SK-N-SH treated with all-trans-retinoic acid at 6 μM for 48 hours (cell line): ENCODE results near the gene GNA12.

Experiments
- ATAC-seq: fragments of 200-7000 bp; cut with Tn5 transposase; 3 replicates; pipeline ENCODE4 v1.9.1; 2020; ENCODE audit warnings: mild to moderate bottlenecking, moderate library complexity
- ARNTL ChIP-seq: fragments of 450-650 bp; formaldehyde crosslinking; IDR thresholded peaks from 2 replicates; pipeline ENCODE4 v1.5.0; 2020; ENCODE audit warnings: low read depth, mild to moderate bottlenecking, moderate library complexity, borderline replicate concordance
- BACH2 ChIP-seq: fragments of 250-450 bp; sonication (Bioruptor Pico); IDR thresholded peaks from 2 replicates; pipeline ENCODE4 v1.9.0; 2021; ENCODE audit warnings: mild to moderate bottlenecking, borderline replicate concordance
- CSDC2 ChIP-seq: fragments of 250-450 bp; sonication (Bioruptor Pico); IDR thresholded peaks from 2 replicates; pipeline ENCODE4 v1.5.0; 2020; ENCODE audit warnings: mild to moderate bottlenecking, moderate library complexity
- ESRRG ChIP-seq: fragments of 250-450 bp; sonication (Bioruptor Pico); IDR thresholded peaks from 2 replicates; pipeline ENCODE4 v1.6.1; 2021; ENCODE audit warnings: mild to moderate bottlenecking
- GLIS3 ChIP-seq: fragments of 250-450 bp; sonication (Bioruptor Pico); IDR thresholded peaks from 2 replicates; pipeline ENCODE4 v1.5.0; 2020; ENCODE audit warnings: mild to moderate bottlenecking, moderate library complexity
- ISL1 ChIP-seq: fragments of 250-450 bp; sonication (Bioruptor Pico); IDR thresholded peaks from 2 replicates; pipeline ENCODE4 v2.1.2; 2022; ENCODE audit warnings: mild to moderate bottlenecking, moderate library complexity
- OSR1 ChIP-seq: fragments of 250-450 bp; sonication (Bioruptor Pico); IDR thresholded peaks from 2 replicates; pipeline ENCODE4 v1.8.0; 2022; ENCODE audit warnings: moderate library complexity, mild to moderate bottlenecking, inconsistent platforms
- RARB ChIP-seq: fragments of 250-450 bp; sonication (Bioruptor Pico); IDR thresholded peaks from 2 replicates; pipeline ENCODE4 v1.8.0; 2021; ENCODE audit warnings: mild to moderate bottlenecking, moderate library complexity
- SNAI2 ChIP-seq: fragments of 250-450 bp; sonication (Bioruptor Pico); IDR thresholded peaks from 2 replicates; pipeline ENCODE4 v1.5.0; 2020; ENCODE audit warnings: mild to moderate bottlenecking, moderate library complexity
- TCF4 ChIP-seq: fragments of 250-450 bp; sonication (Bioruptor Pico); IDR thresholded peaks from 2 replicates; pipeline ENCODE4 v1.8.0; 2021; ENCODE audit warnings: mild to moderate bottlenecking, moderate library complexity, borderline replicate concordance
- ZC3H10 ChIP-seq: fragments of 250-450 bp; sonication (Bioruptor Pico); IDR thresholded peaks from 2 replicates; pipeline ENCODE4 v1.5.1; 2021; ENCODE audit warnings: mild to moderate bottlenecking, moderate library complexity
- ZFP3 ChIP-seq: fragments of 250-450 bp; sonication (Bioruptor Pico); IDR thresholded peaks from 2 replicates; pipeline ENCODE4 v1.5.0; 2020; ENCODE audit warnings: mild to moderate bottlenecking, moderate library complexity
- ZFP30 ChIP-seq: fragments of 450-650 bp; formaldehyde crosslinking; IDR thresholded peaks from 2 replicates; pipeline ENCODE4 v1.5.0; 2022; ENCODE audit warnings: mild to moderate bottlenecking, moderate library complexity
- ZNF565 ChIP-seq: fragments of 450-650 bp; formaldehyde crosslinking; conservative IDR thresholded peaks from 2 replicates; pipeline ENCODE4 v1.5.0; 2020; ENCODE audit warnings: low read depth, mild to moderate bottlenecking, moderate library complexity
- ZNF70 ChIP-seq: fragments of 450-650 bp; formaldehyde crosslinking; IDR thresholded peaks from 2 replicates; pipeline ENCODE4 v1.5.0; 2020; ENCODE audit warnings: mild to moderate bottlenecking, moderate library complexity
- ZNF8 ChIP-seq: fragments of 450-650 bp; formaldehyde crosslinking; IDR thresholded peaks from 2 replicates; pipeline ENCODE4 v1.5.0; 2020; ENCODE audit warnings: mild to moderate bottlenecking, moderate library complexity
- TF ChIP-seq, protein P1 (sequence below): fragments of 250-450 bp; sonication (Bioruptor Pico); IDR thresholded peaks from 2 replicates; pipeline ENCODE4 v1.5.0; 2020; ENCODE audit warnings: mild to moderate bottlenecking, moderate library complexity
- TF ChIP-seq, protein P2 (sequence below): fragments of 250-450 bp; sonication (Bioruptor Pico); IDR thresholded peaks from 2 replicates; pipeline ENCODE4 v1.8.0; 2021; ENCODE audit warnings: low read depth, mild to moderate bottlenecking, moderate library complexity, borderline replicate concordance
- TF ChIP-seq, protein P3 (sequence below): fragments of 250-450 bp; sonication (Bioruptor Pico); IDR thresholded peaks from 2 replicates; pipeline ENCODE4 v1.5.1; 2021; ENCODE audit warnings: mild to moderate bottlenecking, moderate library complexity
- TF ChIP-seq, protein P4 (sequence below): fragments of 250-450 bp; sonication (Bioruptor Pico); IDR thresholded peaks from 2 replicates; pipeline ENCODE4 v1.8.0; 2020; ENCODE audit warnings: mild to moderate bottlenecking, moderate library complexity, borderline replicate concordance
- TF ChIP-seq, protein P5 (sequence below): fragments of 250-450 bp; sonication (Bioruptor Pico); IDR thresholded peaks from 2 replicates; pipeline ENCODE4 v1.5.1; 2020; ENCODE audit warnings: low read depth, mild to moderate bottlenecking, moderate library complexity

The GNA12 gene

DNA sequence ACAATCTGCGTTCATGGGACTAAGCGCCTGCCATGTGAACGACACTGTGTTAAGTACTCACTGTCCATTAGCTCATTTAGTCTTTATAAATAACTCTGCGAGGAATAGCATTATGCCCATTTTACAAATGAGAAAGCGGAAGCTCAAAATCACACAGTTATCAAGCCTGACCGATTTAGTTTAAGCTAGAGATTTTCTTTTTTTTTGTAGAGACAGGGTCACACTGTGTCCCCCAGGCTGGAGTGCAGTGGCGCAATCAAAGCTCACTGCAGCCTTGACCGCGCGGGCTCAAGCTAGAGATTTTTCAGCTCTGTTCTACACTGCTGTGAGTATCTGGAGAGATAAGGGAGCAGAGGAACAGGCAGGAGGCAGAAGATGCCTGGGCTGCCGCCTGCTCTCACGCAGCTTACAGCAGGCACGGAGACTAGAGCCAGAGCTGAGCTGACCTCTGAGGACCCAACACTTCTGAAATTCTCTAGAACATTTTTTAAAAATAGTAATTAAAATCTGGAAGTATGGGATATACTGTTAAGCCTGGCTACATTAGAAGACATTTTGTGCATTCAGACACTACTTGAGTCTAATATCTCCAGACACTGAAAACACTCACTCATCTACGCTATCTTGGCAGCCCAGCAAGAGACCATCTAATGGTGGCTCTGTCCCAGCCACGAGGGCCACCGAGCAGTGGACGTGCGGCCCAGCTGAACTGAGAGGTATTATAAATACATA is 38.7 kb downstream of the GNA12 start:
- no peak for TF ChIP-seq ZFP30 (CRISPR knock-in tag)
- ATAC-seq = no peak

DNA sequence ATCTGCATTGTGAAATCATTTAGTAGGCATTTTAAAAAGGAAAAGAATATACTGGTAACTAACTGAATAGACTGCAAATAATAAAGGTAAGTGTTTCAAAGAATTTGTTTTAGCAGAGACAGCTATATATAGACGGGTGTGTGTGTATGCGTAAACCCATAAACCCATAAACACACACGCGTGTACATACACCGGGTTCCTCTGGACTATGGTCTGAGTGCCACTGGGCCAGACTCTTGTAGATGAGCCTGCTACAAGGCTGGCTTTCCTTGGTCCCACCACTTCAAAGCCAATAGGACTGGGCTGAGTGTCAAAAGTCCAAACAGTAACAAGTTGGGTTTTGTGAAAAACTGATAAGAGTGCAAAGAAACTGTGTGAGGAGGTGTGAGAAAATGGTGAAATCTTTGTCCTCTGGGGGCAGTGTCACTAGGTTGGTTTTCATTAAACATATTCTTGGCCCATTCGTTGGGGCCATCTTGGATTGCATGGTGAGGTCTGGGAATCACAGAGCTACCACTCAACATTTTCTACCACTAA is 39.8 kb downstream of the GNA12 start:
- TF ChIP-seq ZNF565 (CRISPR knock-in tag) (no peak), SNAI2 (CRISPR knock-in tag) (no peak), GLIS3 (CRISPR knock-in tag) (no peak), ZFP30 (CRISPR knock-in tag) (no peak), ISL1 (no peak), OSR1 (CRISPR knock-in tag) (no peak), ZC3H10 (CRISPR knock-in tag) (no peak), ZFP3 (CRISPR knock-in tag) (no peak), ZNF8 (no peak), ESRRG (no peak), BACH2 (CRISPR knock-in tag) (no peak), TCF4 (CRISPR knock-in tag) (no peak), CSDC2 (CRISPR knock-in tag) (no peak), ZNF70 (CRISPR knock-in tag) (no peak)
- TF ChIP-seq, protein P1, sequence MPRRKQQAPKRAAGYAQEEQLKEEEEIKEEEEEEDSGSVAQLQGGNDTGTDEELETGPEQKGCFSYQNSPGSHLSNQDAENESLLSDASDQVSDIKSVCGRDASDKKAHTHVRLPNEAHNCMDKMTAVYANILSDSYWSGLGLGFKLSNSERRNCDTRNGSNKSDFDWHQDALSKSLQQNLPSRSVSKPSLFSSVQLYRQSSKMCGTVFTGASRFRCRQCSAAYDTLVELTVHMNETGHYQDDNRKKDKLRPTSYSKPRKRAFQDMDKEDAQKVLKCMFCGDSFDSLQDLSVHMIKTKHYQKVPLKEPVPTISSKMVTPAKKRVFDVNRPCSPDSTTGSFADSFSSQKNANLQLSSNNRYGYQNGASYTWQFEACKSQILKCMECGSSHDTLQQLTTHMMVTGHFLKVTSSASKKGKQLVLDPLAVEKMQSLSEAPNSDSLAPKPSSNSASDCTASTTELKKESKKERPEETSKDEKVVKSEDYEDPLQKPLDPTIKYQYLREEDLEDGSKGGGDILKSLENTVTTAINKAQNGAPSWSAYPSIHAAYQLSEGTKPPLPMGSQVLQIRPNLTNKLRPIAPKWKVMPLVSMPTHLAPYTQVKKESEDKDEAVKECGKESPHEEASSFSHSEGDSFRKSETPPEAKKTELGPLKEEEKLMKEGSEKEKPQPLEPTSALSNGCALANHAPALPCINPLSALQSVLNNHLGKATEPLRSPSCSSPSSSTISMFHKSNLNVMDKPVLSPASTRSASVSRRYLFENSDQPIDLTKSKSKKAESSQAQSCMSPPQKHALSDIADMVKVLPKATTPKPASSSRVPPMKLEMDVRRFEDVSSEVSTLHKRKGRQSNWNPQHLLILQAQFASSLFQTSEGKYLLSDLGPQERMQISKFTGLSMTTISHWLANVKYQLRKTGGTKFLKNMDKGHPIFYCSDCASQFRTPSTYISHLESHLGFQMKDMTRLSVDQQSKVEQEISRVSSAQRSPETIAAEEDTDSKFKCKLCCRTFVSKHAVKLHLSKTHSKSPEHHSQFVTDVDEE (CRISPR knock-in tag) = no peak
- TF ChIP-seq, protein P2, sequence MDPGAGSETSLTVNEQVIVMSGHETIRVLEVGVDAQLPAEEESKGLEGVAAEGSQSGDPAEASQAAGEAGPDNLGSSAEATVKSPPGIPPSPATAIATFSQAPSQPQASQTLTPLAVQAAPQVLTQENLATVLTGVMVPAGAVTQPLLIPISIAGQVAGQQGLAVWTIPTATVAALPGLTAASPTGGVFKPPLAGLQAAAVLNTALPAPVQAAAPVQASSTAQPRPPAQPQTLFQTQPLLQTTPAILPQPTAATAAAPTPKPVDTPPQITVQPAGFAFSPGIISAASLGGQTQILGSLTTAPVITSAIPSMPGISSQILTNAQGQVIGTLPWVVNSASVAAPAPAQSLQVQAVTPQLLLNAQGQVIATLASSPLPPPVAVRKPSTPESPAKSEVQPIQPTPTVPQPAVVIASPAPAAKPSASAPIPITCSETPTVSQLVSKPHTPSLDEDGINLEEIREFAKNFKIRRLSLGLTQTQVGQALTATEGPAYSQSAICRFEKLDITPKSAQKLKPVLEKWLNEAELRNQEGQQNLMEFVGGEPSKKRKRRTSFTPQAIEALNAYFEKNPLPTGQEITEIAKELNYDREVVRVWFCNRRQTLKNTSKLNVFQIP = no peak
- TF ChIP-seq, protein P3, sequence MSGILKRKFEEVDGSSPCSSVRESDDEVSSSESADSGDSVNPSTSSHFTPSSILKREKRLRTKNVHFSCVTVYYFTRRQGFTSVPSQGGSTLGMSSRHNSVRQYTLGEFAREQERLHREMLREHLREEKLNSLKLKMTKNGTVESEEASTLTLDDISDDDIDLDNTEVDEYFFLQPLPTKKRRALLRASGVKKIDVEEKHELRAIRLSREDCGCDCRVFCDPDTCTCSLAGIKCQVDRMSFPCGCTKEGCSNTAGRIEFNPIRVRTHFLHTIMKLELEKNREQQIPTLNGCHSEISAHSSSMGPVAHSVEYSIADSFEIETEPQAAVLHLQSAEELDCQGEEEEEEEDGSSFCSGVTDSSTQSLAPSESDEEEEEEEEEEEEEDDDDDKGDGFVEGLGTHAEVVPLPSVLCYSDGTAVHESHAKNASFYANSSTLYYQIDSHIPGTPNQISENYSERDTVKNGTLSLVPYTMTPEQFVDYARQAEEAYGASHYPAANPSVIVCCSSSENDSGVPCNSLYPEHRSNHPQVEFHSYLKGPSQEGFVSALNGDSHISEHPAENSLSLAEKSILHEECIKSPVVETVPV (CRISPR knock-in tag) = no peak
- TF ChIP-seq, protein P4, sequence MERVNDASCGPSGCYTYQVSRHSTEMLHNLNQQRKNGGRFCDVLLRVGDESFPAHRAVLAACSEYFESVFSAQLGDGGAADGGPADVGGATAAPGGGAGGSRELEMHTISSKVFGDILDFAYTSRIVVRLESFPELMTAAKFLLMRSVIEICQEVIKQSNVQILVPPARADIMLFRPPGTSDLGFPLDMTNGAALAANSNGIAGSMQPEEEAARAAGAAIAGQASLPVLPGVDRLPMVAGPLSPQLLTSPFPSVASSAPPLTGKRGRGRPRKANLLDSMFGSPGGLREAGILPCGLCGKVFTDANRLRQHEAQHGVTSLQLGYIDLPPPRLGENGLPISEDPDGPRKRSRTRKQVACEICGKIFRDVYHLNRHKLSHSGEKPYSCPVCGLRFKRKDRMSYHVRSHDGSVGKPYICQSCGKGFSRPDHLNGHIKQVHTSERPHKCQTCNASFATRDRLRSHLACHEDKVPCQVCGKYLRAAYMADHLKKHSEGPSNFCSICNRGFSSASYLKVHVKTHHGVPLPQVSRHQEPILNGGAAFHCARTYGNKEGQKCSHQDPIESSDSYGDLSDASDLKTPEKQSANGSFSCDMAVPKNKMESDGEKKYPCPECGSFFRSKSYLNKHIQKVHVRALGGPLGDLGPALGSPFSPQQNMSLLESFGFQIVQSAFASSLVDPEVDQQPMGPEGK = no peak
- TF ChIP-seq, protein P5, sequence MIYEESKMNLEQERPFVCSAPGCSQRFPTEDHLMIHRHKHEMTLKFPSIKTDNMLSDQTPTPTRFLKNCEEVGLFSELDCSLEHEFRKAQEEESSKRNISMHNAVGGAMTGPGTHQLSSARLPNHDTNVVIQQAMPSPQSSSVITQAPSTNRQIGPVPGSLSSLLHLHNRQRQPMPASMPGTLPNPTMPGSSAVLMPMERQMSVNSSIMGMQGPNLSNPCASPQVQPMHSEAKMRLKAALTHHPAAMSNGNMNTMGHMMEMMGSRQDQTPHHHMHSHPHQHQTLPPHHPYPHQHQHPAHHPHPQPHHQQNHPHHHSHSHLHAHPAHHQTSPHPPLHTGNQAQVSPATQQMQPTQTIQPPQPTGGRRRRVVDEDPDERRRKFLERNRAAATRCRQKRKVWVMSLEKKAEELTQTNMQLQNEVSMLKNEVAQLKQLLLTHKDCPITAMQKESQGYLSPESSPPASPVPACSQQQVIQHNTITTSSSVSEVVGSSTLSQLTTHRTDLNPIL (CRISPR knock-in tag) = no peak
- ATAC-seq = no peak

DNA sequence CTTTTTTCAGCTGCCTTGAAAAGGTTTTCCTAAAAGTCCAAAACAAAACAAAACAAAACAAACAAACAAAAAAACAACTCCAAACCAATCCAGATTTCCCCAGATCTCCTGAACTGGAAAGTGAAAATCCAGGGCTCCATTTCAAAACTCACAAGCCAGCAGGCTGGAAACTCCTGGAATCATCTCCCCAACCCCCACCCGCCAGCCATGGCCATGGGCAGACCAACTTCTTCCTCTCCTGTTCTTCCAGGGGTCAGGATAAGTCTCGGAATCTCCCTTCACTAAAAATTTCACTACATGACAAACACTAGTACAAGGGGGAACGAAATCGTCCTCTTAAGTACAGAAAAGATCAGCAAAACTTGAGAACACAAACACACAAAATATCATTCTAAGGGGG is 40.4 kb downstream of the GNA12 start:
- TF ChIP-seq RARB (CRISPR knock-in tag) = no peak
- no peak for TF ChIP-seq BACH2 (CRISPR knock-in tag)
- TF ChIP-seq GLIS3 (CRISPR knock-in tag) = no peak
- ATAC-seq = no peak

DNA sequence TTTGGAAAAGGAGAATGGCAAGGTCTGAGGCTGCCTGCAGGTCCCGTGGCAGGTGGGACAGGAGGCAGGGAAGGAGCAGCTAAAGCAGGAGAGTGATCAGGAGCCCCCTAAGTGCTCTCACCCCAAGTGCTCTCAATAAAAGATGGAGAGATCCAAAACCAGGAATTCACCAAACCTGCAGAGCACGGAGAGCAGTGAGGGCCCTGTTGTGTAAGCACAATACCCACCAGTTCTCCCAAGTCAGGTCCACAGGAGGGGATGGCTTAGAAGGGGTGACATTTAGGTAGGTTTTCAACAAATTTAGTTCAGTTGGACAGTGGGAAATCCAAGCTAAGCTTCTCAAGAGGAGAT is 40.8 kb downstream of the GNA12 start:
- ATAC-seq = peak; percentile 8; the same call in 2 of the 3 replicates
- TF ChIP-seq ZNF70 (CRISPR knock-in tag) (no peak), ZNF8 (no peak), ZNF565 (CRISPR knock-in tag) (no peak), CSDC2 (CRISPR knock-in tag) (no peak), SNAI2 (CRISPR knock-in tag) (no peak), ARNTL (CRISPR knock-in tag) (no peak), ZFP30 (CRISPR knock-in tag) (no peak)
- TF ChIP-seq, protein P3 (CRISPR knock-in tag) = no peak
- TF ChIP-seq, protein P2 = no peak
- TF ChIP-seq, protein P4 = no peak
